CD8-positive, alpha-beta memory T cell (primary cell): Measurements from ENCODE around the gene CFAP221. TPM values are rescaled to one million over a fixed set of nuclear protein-coding genes. Genes with fewer than 3 reads are reported as not detected.
A peak's percentile ranks its signal among the peaks of the same experiment; 100 is the strongest.

ENCODE experiments used
- CTCF ChIA-PET: fragments of 350-600 bp; sonication (Branson Sonifier 250); formaldehyde crosslinking; loops from one replicate; lab custom pipeline; 2021; ENCODE audit warnings: antibody characterized with exemption; lab: Charles Lee
- POLR2A ChIA-PET: fragments of 350-600 bp; sonication (Branson Sonifier 250); formaldehyde crosslinking; loops from one replicate; lab custom pipeline; 2021; ENCODE audit warnings: antibody characterized with exemption; lab: Charles Lee
- DNase-seq, 5 donors: peaks; one replicate each; pipeline versions ENCODE4 v3.0.0 to v3.0.0-alpha.2; 2020 to 2022; ENCODE audit warnings: mixed read lengths in 1 of 5
- H3K27ac ChIP-seq: one replicate; pipeline ENCODE4 v1.7.0; 2013; ENCODE audit warnings: low read depth, mild to moderate bottlenecking, low read length, moderate library complexity
- H3K27me3 ChIP-seq: 2 replicates; pipeline ENCODE4 v1.7.0; 2013; ENCODE audit warnings: low read length, mild to moderate bottlenecking; ENCODE audit not compliant: insufficient read depth, poor library complexity, severe bottlenecking
- H3K36me3 ChIP-seq: 2 replicates; pipeline ENCODE4 v1.7.0; 2013; ENCODE audit warnings: mild to moderate bottlenecking, low read length, moderate library complexity; ENCODE audit not compliant: insufficient read depth
- H3K4me1 ChIP-seq: 2 replicates; pipeline ENCODE4 v1.7.0; 2013; ENCODE audit warnings: mild to moderate bottlenecking, low read length, moderate library complexity; ENCODE audit not compliant: insufficient read depth
- H3K4me3 ChIP-seq: 2 replicates; pipeline ENCODE4 v1.7.0; 2013; ENCODE audit warnings: mild to moderate bottlenecking, low read length
- H3K9me3 ChIP-seq: 2 replicates; pipeline ENCODE4 v1.7.0; 2013; ENCODE audit warnings: mild to moderate bottlenecking, low read length
- H3K27ac Mint-ChIP-seq, 8 donors: one replicate each; pipeline ENCODE4 v1.8.0; 2020 to 2021; ENCODE audit warnings: mixed read lengths in 8 of 8, mild to moderate bottlenecking in 6 of 8, inconsistent platforms in 3 of 8, moderate library complexity in 3 of 8
- H3K27me3 Mint-ChIP-seq, 2 donors: one replicate each; pipeline ENCODE4 v1.8.0; 2020 to 2021; ENCODE audit warnings: mixed read lengths in 2 of 2, mild to moderate bottlenecking in 1 of 2, moderate library complexity in 1 of 2
- H3K36me3 Mint-ChIP-seq, 3 donors: one replicate each; pipeline ENCODE4 v1.8.0; 2020 to 2021; ENCODE audit warnings: mixed read lengths in 3 of 3, inconsistent platforms in 1 of 3, mild to moderate bottlenecking in 1 of 3
- H3K4me1 Mint-ChIP-seq, 3 donors: one replicate each; pipeline ENCODE4 v1.8.0; 2020 to 2021; ENCODE audit warnings: mixed read lengths in 3 of 3, inconsistent platforms in 1 of 3, mild to moderate bottlenecking in 1 of 3
- H3K4me3 Mint-ChIP-seq, 7 donors: one replicate each; pipeline ENCODE4 v1.8.0; 2020 to 2021; ENCODE audit warnings: mixed read lengths in 7 of 7, mild to moderate bottlenecking in 6 of 7, moderate library complexity in 4 of 7, inconsistent platforms in 2 of 7
- H3K9me3 Mint-ChIP-seq, 5 donors: one replicate each; pipeline ENCODE4 v1.8.0; 2020 to 2022; ENCODE audit warnings: mixed read lengths in 5 of 5, mild to moderate bottlenecking in 3 of 5, moderate library complexity in 2 of 5, inconsistent platforms in 1 of 5
- polyA plus RNA-seq: library from polyadenylated mRNA; unstranded; fragments of 300-500 nt; fragmentation: Illumina TruSeq; gene quantifications from one replicate; pipeline ENCODE4 v1.2.3, GENCODE V29; 2021
- total RNA-seq, 2 experiments: library from RNA; stranded (reverse); gene quantifications; one replicate each; pipeline ENCODE4 v1.2.3, GENCODE V29; 2021

Gene CFAP221
- total and polyA plus RNA-seq, 3 experiments from 2014 or later, result not detected

DNA sequence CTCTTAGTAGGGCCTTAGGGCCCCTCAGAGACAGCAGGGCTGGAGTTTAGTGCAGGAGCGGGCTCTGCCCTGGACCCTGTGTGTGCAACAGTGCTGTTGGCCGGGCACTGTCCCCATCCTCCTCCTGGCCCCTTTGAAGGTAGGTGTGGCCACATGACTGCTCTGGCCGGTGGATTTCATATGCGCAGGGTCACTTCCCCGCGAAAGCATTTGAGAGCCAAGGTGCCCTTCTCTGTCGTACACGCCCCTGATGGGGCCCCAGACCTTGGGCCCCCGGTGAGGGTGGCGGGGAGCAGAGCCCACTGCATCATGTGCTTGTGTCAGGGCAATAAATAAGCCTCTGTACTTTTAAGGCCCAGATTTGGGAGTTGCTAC lies 150.2 kb downstream of the CFAP221 start:
- H3K4me3 ChIP-seq, result peak overlapping the region; percentile 62
- H3K27ac ChIP-seq, result no peak overlapping the region
- ChIA-PET CTCF (no interaction called here), POLR2A (no interaction called here)
- H3K36me3 ChIP-seq, result no peaks in the 10 kb centered on the region
- Mint-ChIP-seq H3K9me3 (no peaks in the 10 kb centered on the region), H3K27ac (no peak overlapping the region), H3K27me3 (peaks cover 2 to 27% of the 10 kb centered on the region in 2 donors), H3K4me1 (peaks cover 4 to 9% (median 7%) of the 10 kb centered on the region in 3 donors), H3K4me3 (no peak overlapping the region), H3K36me3 (peaks cover 0 to 5% (median 2%) of the 10 kb centered on the region in 3 donors)
- no peak for DNase-seq
- no peaks in the 10 kb centered on the region for H3K9me3 ChIP-seq
- no peaks in the 10 kb centered on the region for H3K27me3 ChIP-seq
- H3K4me1 ChIP-seq, result peaks cover 48% of the 10 kb centered on the region

DNA sequence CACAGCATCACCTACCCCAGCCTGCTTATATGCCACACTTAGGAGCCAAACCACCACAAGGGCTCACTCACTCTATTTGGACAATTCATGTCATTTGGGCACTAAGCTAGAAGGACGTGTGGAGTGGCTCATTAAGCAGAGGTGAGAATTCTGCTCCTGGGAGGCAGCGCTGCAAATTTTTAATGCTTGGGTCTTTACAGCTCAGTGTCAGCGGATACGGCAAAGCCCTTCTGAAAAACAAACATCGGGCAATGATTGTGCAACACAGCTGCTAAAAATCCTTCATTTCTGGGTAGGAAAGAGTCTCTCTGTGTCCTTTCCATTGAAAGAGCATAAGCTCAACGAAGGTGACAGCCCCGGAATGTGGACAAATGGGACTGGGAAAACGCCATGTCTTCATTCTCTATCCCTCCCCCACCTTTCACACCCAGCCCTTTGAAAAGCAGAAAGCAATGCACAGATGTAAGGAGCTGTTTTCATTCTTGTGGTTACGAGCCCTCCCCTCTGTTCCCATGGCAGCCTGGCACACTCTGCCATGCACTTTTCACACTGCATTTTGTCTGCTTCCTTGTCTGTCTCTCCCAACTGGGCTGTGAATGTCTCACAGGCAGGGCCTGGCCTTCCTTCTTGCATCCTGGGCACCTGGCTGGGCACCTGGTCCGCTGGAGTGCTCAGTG lies 150.7 kb downstream of the CFAP221 start:
- H3K4me3 Mint-ChIP-seq, result peak overlapping the region in 3 of 7 donors; percentile 9 to 62 (median 20)
- no peaks in the 10 kb centered on the region for H3K9me3 Mint-ChIP-seq
- peaks cover 0 to 5% (median 2%) of the 10 kb centered on the region in 3 donors for H3K36me3 Mint-ChIP-seq
- H3K27me3 Mint-ChIP-seq, result peaks cover 2 to 32% of the 10 kb centered on the region in 2 donors
- Histone ChIP-seq H3K4me3 (peak overlapping the region; percentile 62), H3K27me3 (no peaks in the 10 kb centered on the region), H3K4me1 (peaks cover 48% of the 10 kb centered on the region), H3K9me3 (no peaks in the 10 kb centered on the region), H3K27ac (no peak overlapping the region), H3K36me3 (no peaks in the 10 kb centered on the region)
- CTCF ChIA-PET, result interaction anchor here (0.9 kb wide), 1 partner anchor 53 kb away, joined by 3 read pairs; no protein-coding TSS in a partner anchor
- DNase-seq, result peak in 1 of 5 donors; percentile 65
- POLR2A ChIA-PET, result no interaction called here
- peak overlapping the region in 1 of 8 donors; percentile 57 for H3K27ac Mint-ChIP-seq
- H3K4me1 Mint-ChIP-seq, result peaks cover 4 to 9% (median 7%) of the 10 kb centered on the region in 3 donors

DNA sequence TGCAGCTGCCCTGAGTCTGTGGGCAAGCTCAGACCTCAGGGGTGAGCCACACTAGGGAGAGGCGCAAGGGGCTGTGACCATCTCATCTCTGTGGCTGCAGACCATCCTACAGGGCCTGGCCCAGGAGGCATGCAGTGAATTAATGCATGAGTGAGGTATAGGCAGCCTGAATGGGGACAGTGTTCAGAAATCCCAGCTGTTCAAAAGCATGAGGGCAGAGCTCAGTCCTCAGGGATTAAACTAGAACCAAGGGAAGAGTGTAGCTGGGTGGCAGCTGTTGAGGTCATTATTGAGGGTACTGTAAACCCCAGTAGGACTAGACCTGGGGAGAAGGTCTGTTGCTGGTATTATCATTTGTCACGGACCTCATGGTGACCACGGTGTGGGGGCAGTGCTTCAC lies 151.8 kb downstream of the CFAP221 start:
- no peak for DNase-seq
- Mint-ChIP-seq H3K4me1 (peaks cover 4 to 9% (median 7%) of the 10 kb centered on the region in 3 donors), H3K27ac (no peak overlapping the region), H3K9me3 (no peaks in the 10 kb centered on the region), H3K27me3 (peaks cover 3 to 38% of the 10 kb centered on the region in 2 donors), H3K36me3 (peaks cover 0 to 5% (median 0%) of the 10 kb centered on the region in 3 donors), H3K4me3 (no peak overlapping the region)
- ChIA-PET POLR2A (no interaction called here), CTCF (interaction anchor here (0.9 to 1.1 kb wide), 2 partner anchors 15 to 54 kb away, joined by 3 read pairs; no protein-coding TSS in a partner anchor)
- H3K4me1 ChIP-seq, result peaks cover 48% of the 10 kb centered on the region
- no peaks in the 10 kb centered on the region for H3K36me3 ChIP-seq
- H3K4me3 ChIP-seq, result peak overlapping the region; percentile 62
- H3K27ac ChIP-seq, result no peak overlapping the region
- H3K9me3 ChIP-seq, result no peaks in the 10 kb centered on the region
- no peaks in the 10 kb centered on the region for H3K27me3 ChIP-seq

DNA sequence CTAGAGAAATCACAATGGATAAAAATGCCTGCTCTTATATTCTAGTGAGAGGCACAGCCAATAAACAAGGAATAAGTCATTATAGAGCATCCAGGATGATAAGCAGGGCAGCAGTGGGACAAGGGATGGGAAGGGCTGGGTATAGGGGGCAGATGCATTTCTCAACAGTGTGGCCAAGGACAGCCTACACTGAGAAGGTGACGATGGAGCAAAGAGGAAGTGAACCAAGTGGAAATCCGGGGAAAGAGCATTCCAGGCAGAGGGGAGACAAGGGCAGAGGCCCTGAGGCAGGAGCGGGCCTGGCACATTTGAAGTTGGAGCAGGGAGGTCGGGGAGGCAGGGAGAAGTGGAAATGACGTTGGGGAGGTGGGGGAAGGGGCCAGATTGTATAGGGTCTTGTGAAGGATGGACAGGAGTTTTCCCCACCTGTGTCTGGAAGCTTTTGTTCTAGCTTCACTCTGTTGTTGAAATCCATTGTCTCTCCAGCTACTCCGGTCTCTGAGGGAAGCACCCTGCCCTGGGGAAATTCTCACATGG lies 152.3 kb downstream of the CFAP221 start:
- DNase-seq, result no peak
- peaks cover 48% of the 10 kb centered on the region for H3K4me1 ChIP-seq
- H3K27me3 ChIP-seq, result no peaks in the 10 kb centered on the region
- H3K9me3 Mint-ChIP-seq, result no peaks in the 10 kb centered on the region
- peaks cover 3 to 43% of the 10 kb centered on the region in 2 donors for H3K27me3 Mint-ChIP-seq
- CTCF ChIA-PET, result interaction anchor here (1.1 kb wide), 1 partner anchor 15 kb away, joined by 3 read pairs; no protein-coding TSS in a partner anchor
- no peak overlapping the region for H3K27ac ChIP-seq
- no peak overlapping the region for H3K4me3 ChIP-seq
- POLR2A ChIA-PET, result no interaction called here
- H3K36me3 Mint-ChIP-seq, result peaks cover 0 to 5% (median 0%) of the 10 kb centered on the region in 3 donors
- H3K4me1 Mint-ChIP-seq, result peaks cover 4 to 9% (median 7%) of the 10 kb centered on the region in 3 donors
- H3K27ac Mint-ChIP-seq, result no peak overlapping the region
- no peaks in the 10 kb centered on the region for H3K9me3 ChIP-seq
- H3K4me3 Mint-ChIP-seq, result no peak overlapping the region
- H3K36me3 ChIP-seq, result no peaks in the 10 kb centered on the region

DNA sequence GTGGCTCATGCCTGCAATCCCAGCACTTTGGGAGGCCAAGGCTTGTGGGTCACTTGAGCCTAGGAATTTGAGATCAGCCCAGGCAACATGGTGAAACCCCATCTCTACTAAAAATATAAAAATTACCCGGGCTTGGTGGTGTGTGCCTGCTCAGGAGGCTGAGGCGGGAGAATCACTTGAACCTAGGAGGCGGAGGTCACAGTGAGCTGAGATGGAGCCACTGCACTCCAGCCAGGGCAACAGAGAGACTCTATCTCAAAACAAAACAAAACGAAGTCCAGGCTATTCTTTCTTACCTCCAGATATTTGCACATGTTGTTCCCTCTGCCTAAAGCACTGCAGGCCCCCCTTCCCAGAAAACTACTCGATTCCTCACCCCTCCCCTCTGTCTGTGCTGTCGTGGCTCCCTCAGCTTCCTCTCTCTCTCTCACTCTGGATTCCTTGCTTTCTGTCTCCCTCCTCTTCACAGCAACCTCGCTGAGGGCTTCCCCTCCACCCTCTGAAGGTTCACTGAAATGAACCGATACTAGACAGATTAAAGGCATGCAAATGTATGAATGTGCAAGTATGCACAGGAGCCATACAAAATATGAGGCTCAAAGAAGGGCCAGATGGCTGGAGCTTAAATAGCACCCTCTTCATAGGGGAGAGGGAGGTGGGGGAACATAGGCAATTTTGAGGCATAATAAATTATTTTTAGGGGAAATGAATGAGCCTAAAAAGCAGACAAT lies 153.2 kb downstream of the CFAP221 start:
- Mint-ChIP-seq H3K36me3 (peaks cover 0 to 2% (median 0%) of the 10 kb centered on the region in 3 donors), H3K4me1 (peaks cover 4 to 9% (median 7%) of the 10 kb centered on the region in 3 donors), H3K4me3 (no peak overlapping the region), H3K27ac (peak overlapping the region in 1 of 8 donors; percentile 41), H3K9me3 (no peaks in the 10 kb centered on the region), H3K27me3 (peaks cover 6 to 48% of the 10 kb centered on the region in 2 donors)
- no peaks in the 10 kb centered on the region for H3K36me3 ChIP-seq
- POLR2A ChIA-PET, result no interaction called here
- no peaks in the 10 kb centered on the region for H3K9me3 ChIP-seq
- H3K27ac ChIP-seq, result no peak overlapping the region
- H3K4me1 ChIP-seq, result peaks cover 48% of the 10 kb centered on the region
- H3K4me3 ChIP-seq, result no peak overlapping the region
- CTCF ChIA-PET, result interaction anchor here (1.5 kb wide), 1 partner anchor 616 kb away, joined by 3 read pairs; no protein-coding TSS in a partner anchor
- H3K27me3 ChIP-seq, result no peaks in the 10 kb centered on the region
- DNase-seq, result peak in 1 of 5 donors; percentile 10

DNA sequence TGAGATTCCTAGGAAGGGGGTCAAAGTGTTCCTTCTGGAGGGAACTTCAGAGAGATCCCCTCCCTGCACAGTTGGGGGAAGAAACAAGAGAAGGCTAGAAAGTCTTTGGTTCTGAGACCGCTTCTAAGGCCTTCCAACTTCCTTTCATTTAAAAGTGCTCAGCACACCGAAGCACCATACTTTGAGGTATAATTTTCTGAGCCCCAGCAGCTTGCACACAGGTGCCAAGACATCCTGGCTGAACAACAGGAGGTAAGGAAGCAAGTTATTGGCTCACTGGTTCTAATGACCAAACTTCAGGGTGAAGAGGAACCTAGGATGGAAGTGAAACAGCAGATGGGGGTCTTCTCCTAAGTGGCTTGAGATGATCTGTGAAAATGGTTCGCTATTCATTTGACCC lies 154.0 kb downstream of the CFAP221 start:
- DNase-seq, result no peak
- peaks cover 0 to 2% (median 0%) of the 10 kb centered on the region in 3 donors for H3K36me3 Mint-ChIP-seq
- H3K4me1 ChIP-seq, result peaks cover 53% of the 10 kb centered on the region
- no peaks in the 10 kb centered on the region for H3K9me3 ChIP-seq
- H3K27me3 ChIP-seq, result no peaks in the 10 kb centered on the region
- H3K27ac ChIP-seq, result no peak overlapping the region
- peaks cover 6 to 48% of the 10 kb centered on the region in 2 donors for H3K27me3 Mint-ChIP-seq
- H3K9me3 Mint-ChIP-seq, result no peaks in the 10 kb centered on the region
- no peak overlapping the region for H3K4me3 ChIP-seq
- H3K4me3 Mint-ChIP-seq, result no peak overlapping the region
- H3K4me1 Mint-ChIP-seq, result peaks cover 4 to 13% (median 12%) of the 10 kb centered on the region in 3 donors
- POLR2A ChIA-PET, result no interaction called here
- H3K36me3 ChIP-seq, result no peaks in the 10 kb centered on the region
- CTCF ChIA-PET, result interaction anchor here (1.5 kb wide), 1 partner anchor 615 kb away, joined by 3 read pairs; no protein-coding TSS in a partner anchor
- no peak overlapping the region for H3K27ac Mint-ChIP-seq

DNA sequence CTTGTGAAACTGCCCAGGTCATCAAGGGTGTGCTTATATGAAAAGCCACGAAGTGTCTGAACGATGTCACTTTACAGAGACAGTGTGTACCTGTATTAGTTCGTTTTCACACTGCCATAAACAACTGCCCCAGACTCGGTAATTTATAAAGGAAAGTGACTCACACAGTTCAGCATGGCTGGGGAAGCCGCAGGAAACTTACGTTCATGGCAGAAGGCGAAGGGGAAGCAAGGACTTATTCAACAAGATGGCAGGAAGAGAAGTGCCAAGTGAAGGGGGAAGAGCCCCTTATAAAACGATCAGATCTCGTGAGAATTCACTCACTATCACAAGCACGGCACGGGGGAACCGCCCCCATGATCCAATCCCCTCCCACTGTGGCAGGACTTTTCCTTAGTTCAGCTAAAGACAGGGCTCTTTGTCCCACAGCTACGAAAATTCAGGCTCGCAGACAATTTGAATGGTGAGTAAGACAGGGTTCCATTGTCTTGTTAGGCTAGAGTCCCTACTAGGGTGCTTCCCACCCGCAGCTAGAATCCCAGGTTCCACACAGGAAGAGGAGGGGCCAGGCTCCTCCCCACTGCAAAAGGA lies 154.9 kb downstream of the CFAP221 start:
- no peaks in the 10 kb centered on the region for H3K27me3 ChIP-seq
- ChIA-PET CTCF (no interaction called here), POLR2A (no interaction called here)
- no peak overlapping the region for H3K27ac ChIP-seq
- peaks cover 6 to 48% of the 10 kb centered on the region in 2 donors for H3K27me3 Mint-ChIP-seq
- peak overlapping the region in 1 of 8 donors; percentile 55 for H3K27ac Mint-ChIP-seq
- H3K36me3 ChIP-seq, result no peaks in the 10 kb centered on the region
- H3K4me3 Mint-ChIP-seq, result no peak overlapping the region
- no peak overlapping the region for H3K4me3 ChIP-seq
- peaks cover 50% of the 10 kb centered on the region for H3K4me1 ChIP-seq
- H3K9me3 ChIP-seq, result no peaks in the 10 kb centered on the region
- no peaks in the 10 kb centered on the region for H3K9me3 Mint-ChIP-seq
- H3K4me1 Mint-ChIP-seq, result peaks cover 10 to 20% (median 13%) of the 10 kb centered on the region in 3 donors
- DNase-seq, result no peak
- H3K36me3 Mint-ChIP-seq, result no peaks in the 10 kb centered on the region
